Measurements from ENCODE around the gene SFXN4. TPM values are rescaled to one million over a fixed set of nuclear protein-coding genes. Genes with fewer than 3 reads are reported as not detected.
A peak's percentile ranks its signal among the peaks of the same experiment; 100 is the strongest.

Gene SFXN4
- total and polyA plus RNA-seq, 9 of the 15 experiments (the other 6 are each of a cell fraction or from before 2014, with no cell fraction given): 40.1 to 97.8 (median 54.5) TPM

GRCh38 chr10:119132521-119133345 lies 32.8 kb downstream of the SFXN4 start (continued):
- no peak for TF ChIP-seq SUPT5H (IDR thresholded peaks at IDR 0.05)

- CTCF ChIA-PET (ENCODE audit: low intra/inter-chr PET ratio): no interaction called here
- no TSS peak for BruUV-seq (replicated peaks)
- intact Hi-C loops (cut with micrococcal nuclease): no loop called here
- H2AFZ ChIP-seq (ENCODE audit: low read depth, low read length): peak overlapping the region; percentile 90
- POLR2A ChIA-PET: interaction anchor here (1.0 to 1.8 kb wide), 6 partner anchors 12 to 52 kb away, joined by 3 to 9 read pairs (median 6); partner anchors contain the start of genes DENND10 and EIF3A
- no peaks in the 10 kb centered on the region for H3K9me3 ChIP-seq (replicated peaks; ENCODE audit: control insufficient read depth, insufficient read depth, low read depth, low read length)
- H3K27ac ChIP-seq (ENCODE audit: extremely low read depth, low read depth, low read length): peak overlapping the region; percentile 80
- peaks cover 9 to 15% of the 10 kb centered on the region in 2 experiments for H3K4me1 ChIP-seq (replicated peaks in 1 of 2; ENCODE audit: control insufficient read depth in 2 of 2, insufficient read depth in 2 of 2, low read length in 2 of 2)
- H3K4me2 ChIP-seq (ENCODE audit: insufficient read depth, low read length): peak overlapping the region; percentile 72
- H3K27me3 ChIP-seq (ENCODE audit: control insufficient read depth in 2 of 2, insufficient read depth in 2 of 2, low read length in 2 of 2): no peaks in the 10 kb centered on the region
- H3K9ac ChIP-seq (ENCODE audit: insufficient read depth in 1 of 2, low read depth in 2 of 2, low read length in 2 of 2): peak overlapping the region in 1 of 2 experiments; percentile 61; a peak in 2 of 4 replicates
- DNase-seq (ENCODE audit: extremely low read depth in 1 of 4, low spot score in 3 of 4) (peak in 2 of 4 experiments; percentile 39 to 51), FAIRE-seq (no peak), ATAC-seq (peak; percentile 90)
- WGBS (ENCODE audit: insufficient coverage, low coverage, missing lambda C conversion rate): 5% methylated on average over 10 of the region's 10 CpGs
- H3K9me1 ChIP-seq (ENCODE audit: control insufficient read depth, insufficient read depth, low read length): no peaks in the 10 kb centered on the region
- no peaks in the 10 kb centered on the region for H4K20me1 ChIP-seq (replicated peaks; ENCODE audit: control insufficient read depth, insufficient read depth, low read length)
- no peaks in the 10 kb centered on the region for H3K79me2 ChIP-seq (ENCODE audit: control insufficient read depth, insufficient read depth, low read length)
- peak overlapping the region; percentile 3; the same call in 1 of the 2 replicates for H3K4me3 ChIP-seq
- peaks cover 23% of the 10 kb centered on the region; the same call in 2 of the 3 replicates for H3K36me3 ChIP-seq (ENCODE audit: control insufficient read depth, insufficient read depth, low read length)
- in situ Hi-C loops (cut with MboI): no loop called here
- TF ChIP-seq ZBTB9 (CRISPR knock-in tag; IDR thresholded peaks at IDR 0.05) (0 out of 2 replicates have a peak, but pooled peaks have one; percentile 50), HDAC8 (tag; IDR thresholded peaks at IDR 0.05) (no peak), CEBPG (CRISPR knock-in tag; IDR thresholded peaks at IDR 0.05) (no peak), CEBPG (tag; conservative IDR thresholded peaks at IDR 0.05 in 1 of 2, IDR thresholded peaks at IDR 0.05 in 1 of 2) (0 out of 4 replicates have a peak, but pooled peaks of 1 of the 2 experiments have one; percentile 12), TFAP4 (CRISPR knock-in tag; IDR thresholded peaks at IDR 0.05; ENCODE audit: borderline replicate concordance) (peak; percentile 50; the same call in 1 of the 2 replicates), RBFOX2 (IDR thresholded peaks at IDR 0.05; ENCODE audit: low read depth, low read length) (no peak), NR2C2 (CRISPR knock-in tag; IDR thresholded peaks at IDR 0.05) (no peak), NR2C2 (tag; IDR thresholded peaks at IDR 0.05) (peak; percentile 68), ZC3H11A (IDR thresholded peaks at IDR 0.05; ENCODE audit: low read depth, low read length) (no peak), HDAC2 (IDR thresholded peaks at IDR 0.05) (no peak), KAT7 (CRISPR knock-in tag; IDR thresholded peaks at IDR 0.05; ENCODE audit: borderline replicate concordance) (no peak), ZNF395 (CRISPR knock-in tag; IDR thresholded peaks at IDR 0.05) (0 out of 2 replicates have a peak, but pooled peaks have one; percentile 36), EGR1 (conservative IDR thresholded peaks at IDR 0.05) (peak; percentile 17; the same call in 1 of the 2 replicates), MAX (CRISPR knock-in tag; IDR thresholded peaks at IDR 0.05) (no peak)
These were observed 33.8 kb downstream of the SFXN4 start for GRCh38 chr10:119131512-119132240.
